Spleen (tissue), 11 donors: ENCODE measurements around the gene TAF11L12. TPM values are rescaled to one million over a fixed set of nuclear protein-coding genes. Genes with fewer than 3 reads are reported as not detected.
"Not testable (repeated sequence)": the region's sequence is repeated elsewhere in the genome, so short reads cannot be mapped to it uniquely, and the experiment has no call there.

Experiments
- DNase-seq: peaks from one replicate; pipeline ENCODE4 v3.0.0-alpha.2; 2020
- H3K27ac ChIP-seq, 8 donors: fragments of 200-600 bp; sonication (generic) in 7 of 8; 1 replicate in 4 of 8; 2 replicates in 4 of 8; pipeline versions ENCODE4 v1.5.0 to v1.8.0; 2016 to 2021; ENCODE audit warnings: inconsistent platforms in 4 of 8, mild to moderate bottlenecking in 4 of 8, moderate library complexity in 1 of 8
- H3K27me3 ChIP-seq, 7 donors: fragments of 200-600 bp; sonication (generic) in 6 of 7; replicated peaks in 1 of 7; 1 replicate in 4 of 7; 2 replicates in 3 of 7; pipeline versions ENCODE4 v1.5.0 to v1.8.0; 2016 to 2021; ENCODE audit warnings: inconsistent platforms in 3 of 7, mild to moderate bottlenecking in 1 of 7
- H3K36me3 ChIP-seq, 6 donors: fragments of 200-600 bp; sonication (generic) in 5 of 6; 1 replicate in 4 of 6; 2 replicates in 2 of 6; pipeline versions ENCODE4 v1.5.0 to v1.8.0; 2016 to 2021; ENCODE audit warnings: inconsistent platforms in 2 of 6
- H3K4me1 ChIP-seq, 6 donors: fragments of 200-600 bp; sonication (generic) in 5 of 6; 1 replicate in 3 of 6; 2 replicates in 3 of 6; pipeline versions ENCODE4 v1.5.0 to v1.8.0; 2016 to 2021; ENCODE audit warnings: inconsistent platforms in 3 of 6
- H3K4me3 ChIP-seq, 8 donors: fragments of 200-600 bp; sonication (generic) in 7 of 8; 1 replicate in 4 of 8; 2 replicates in 4 of 8; pipeline versions ENCODE4 v1.5.0 to v1.8.0; 2016 to 2021; ENCODE audit warnings: inconsistent platforms in 4 of 8, mild to moderate bottlenecking in 4 of 8, moderate library complexity in 2 of 8
- H3K9me3 ChIP-seq, 8 donors: fragments of 200-600 bp; sonication (generic) in 7 of 8; 1 replicate in 4 of 8; 2 replicates in 4 of 8; pipeline versions ENCODE4 v1.5.0 to v1.8.0; 2016 to 2021; ENCODE audit warnings: inconsistent platforms in 4 of 8
- CTCF ChIP-seq, 11 experiments: fragments of 200-600 bp in 7 of 11; fragments of 450-650 bp in 4 of 11; sonication (generic) in 4 of 11; IDR thresholded peaks in 8 of 11; conservative IDR thresholded peaks in 3 of 11; 1 replicate in 7 of 11; 2 replicates in 4 of 11; pipeline versions ENCODE4 v1.4.0 to v1.8.0; 2016 to 2021; ENCODE audit warnings: antibody characterized with exemption in 11 of 11, inconsistent platforms in 4 of 11, mild to moderate bottlenecking in 1 of 11
- POLR2A ChIP-seq, 3 donors: fragments of 450-650 bp; IDR thresholded peaks; one replicate each; pipeline ENCODE4 v1.5.1; 2017; ENCODE audit warnings: antibody characterized with exemption in 3 of 3, mild to moderate bottlenecking in 1 of 3
- POLR2AphosphoS5 ChIP-seq, 3 donors: sonication (generic); formaldehyde crosslinking; IDR thresholded peaks; one replicate each; pipeline ENCODE4 v1.5.1; 2017; ENCODE audit warnings: antibody characterized with exemption in 3 of 3
- WGBS, 5 donors: extraction: QIAGEN DNeasy Blood & Tissue Kit in 3 of 5; methylation state at CpG; one replicate each; pipeline versions ENCODE4 v1.1.5 to v1.1.7; 2013 to 2018; 5-methylcytosine and 5-hydroxymethylcytosine counted together
- intact Hi-C: fragments of 100-400 bp; cut with DNase I; formaldehyde crosslinking; loops from one replicate; pipeline ENCODE4 v1.15.0; 2023; ENCODE audit warnings: low total_unique reads
- polyA plus RNA-seq, 3 donors: library from polyadenylated mRNA; stranded (reverse); fragments of 200-250 nt; gene quantifications; one replicate each; pipeline ENCODE4 v1.2.1, GENCODE V29; 2013
- small RNA-seq, 4 donors: library from RNA; depleted of rRNA; stranded (forward); fragments of <200 nt; gene quantifications; one replicate each; pipeline ENCODE3, GENCODE V24; 2016
- total RNA-seq, 7 donors: library from RNA; depleted of rRNA in 3 of 7; stranded (reverse); fragments of >200 nt in 3 of 7; fragmentation: NEBNext Ultra II Directional in 4 of 7; extraction: Animal tissue kit (Norgen Biotek cat#: 25700) in 4 of 7; gene quantifications; one replicate each; pipeline versions ENCODE4 v1.1.0 to v1.2.1, GENCODE V29; 2016 to 2021
- donor health status: healthy with polysubstance abuse.
- donor health status: DM: no; HTN: no; CAD: no; lungs with moderate emphysema.
- donor health status: DM: no; HTN: no; CAD: no.
- donor health status: Bipolar disorder and iron deficiency.
- donor health status: healthy.
- donor health status: DM: no; HTN: no; CAD: no.
- donor health status: DM: yes; HTN: yes; CAD: no.

The TAF11L12 gene
- total and polyA plus RNA-seq, 10 donors, result not detected

GRCh38 chr5:17634160-17634559 is 24.0 kb downstream of the TAF11L12 start, which contains the start of gene TAF11L14:
Gene TAF11L14, plus strand, starts transcription at chr5:17634460.
- WGBS, 5 donors, result 83 to 94% (median 92%) methylated on average over 4 to 5 of the region's 5 CpGs
- H3K36me3 ChIP-seq, result no peaks in the 10 kb centered on the region

GRCh38 chr5:17649232-17649631 is 39.0 kb downstream of the TAF11L12 start:
- H3K9me3 ChIP-seq, H3K27me3 ChIP-seq, H3K4me3 ChIP-seq, H3K36me3 ChIP-seq, H3K27ac ChIP-seq, H3K4me1 ChIP-seq, intact Hi-C loops, DNase-seq: not testable (repeated sequence)
- WGBS, 5 donors, result 89 to 94% (median 93%) methylated on average over 5 to 10 of the region's 10 CpGs

More at GRCh38 chr5:17634160-17634559, 24.0 kb downstream of the TAF11L12 start, which contains the start of gene TAF11L14:
- Histone ChIP-seq H3K9me3 (no peaks in the 10 kb centered on the region), H3K27ac (no peak within 1 kb of the TSS), H3K4me3 (no peak within 1 kb of the TSS), H3K4me1 (no peaks in the 10 kb centered on the region), H3K27me3 (no peaks in the 10 kb centered on the region)
- intact Hi-C loops, result no loop called here
- no peak for DNase-seq
- TF ChIP-seq POLR2AphosphoS5 (IDR thresholded peaks at IDR 0.05) (no peak), CTCF (IDR thresholded peaks at IDR 0.05 in 8 of 11, conservative IDR thresholded peaks at IDR 0.05 in 3 of 11) (no peak), POLR2A (IDR thresholded peaks at IDR 0.05) (no peak)

DNA sequence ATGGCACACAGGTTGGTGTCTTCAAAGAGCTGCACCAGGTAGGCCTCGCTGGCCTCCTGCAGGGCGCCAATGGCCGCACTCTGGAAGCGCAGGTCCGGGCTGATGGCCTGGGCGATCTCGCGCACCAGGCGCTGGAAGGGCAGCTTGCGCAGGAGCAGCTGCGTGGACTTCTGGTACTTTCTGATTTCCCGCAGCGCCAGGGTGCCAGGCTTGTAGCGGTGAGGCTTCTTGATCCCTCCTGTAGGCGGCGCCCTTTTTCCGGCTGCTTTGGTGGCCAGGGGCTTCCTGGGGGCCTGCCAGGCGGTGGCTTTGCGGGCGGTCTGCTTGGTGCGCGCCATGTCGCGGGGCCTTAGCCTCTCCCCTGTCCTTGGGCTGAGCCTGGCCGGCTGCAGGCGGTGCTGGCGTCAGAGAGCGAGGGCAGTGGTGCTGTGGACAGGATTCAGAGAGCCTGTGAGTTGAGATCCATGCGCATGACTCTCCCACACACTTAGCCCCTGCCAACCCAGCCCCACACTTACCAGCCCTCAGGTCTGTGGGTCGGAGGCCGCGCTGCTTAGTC is 45.1 kb downstream of the TAF11L12 start:
- intact Hi-C loops, H3K27ac ChIP-seq, H3K4me1 ChIP-seq, H3K27me3 ChIP-seq, H3K36me3 ChIP-seq, H3K4me3 ChIP-seq, DNase-seq: not testable (repeated sequence)
- H3K9me3 ChIP-seq, result peaks cover 0 to 22% (median under 1%) of the 10 kb centered on the region in 8 donors
- 95 to 98% (median 96%) methylated on average over 21 to 32 of the region's 32 CpGs; no CpG with 5 or more reads in 1 of the 5 donors for WGBS, 5 donors

DNA sequence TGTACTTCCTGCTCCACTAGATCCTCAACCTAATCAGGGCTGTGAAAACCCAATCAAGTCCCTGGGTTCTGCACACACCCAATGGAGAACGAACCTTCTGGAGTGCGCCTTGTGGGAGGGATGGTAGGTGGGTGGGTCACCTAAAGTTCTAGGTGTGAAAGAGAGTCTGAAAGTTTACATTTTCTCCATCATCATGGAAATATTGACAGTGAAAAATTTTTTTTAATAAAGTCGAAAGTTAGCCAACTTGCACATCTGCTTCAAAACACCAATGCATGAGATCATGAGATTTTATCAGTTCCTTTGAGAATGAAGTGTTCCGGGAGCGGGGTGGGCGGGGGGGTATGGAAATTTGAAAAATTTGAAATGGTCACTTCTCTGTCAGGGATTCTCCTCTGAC is 45.7 kb downstream of the TAF11L12 start:
- TF ChIP-seq POLR2A (IDR thresholded peaks at IDR 0.05) (no peak), POLR2AphosphoS5 (IDR thresholded peaks at IDR 0.05) (no peak), CTCF (IDR thresholded peaks at IDR 0.05 in 8 of 11, conservative IDR thresholded peaks at IDR 0.05 in 3 of 11) (no peak)
- Histone ChIP-seq H3K4me3 (no peak overlapping the region), H3K36me3 (no peaks in the 10 kb centered on the region), H3K27me3 (no peaks in the 10 kb centered on the region), H3K4me1 (no peaks in the 10 kb centered on the region), H3K27ac (no peak overlapping the region), H3K9me3 (peaks cover 0 to 27% (median 5%) of the 10 kb centered on the region in 8 donors)
- no peak for DNase-seq
- intact Hi-C loops, result no loop called here
- WGBS, 5 donors, result 61 to 77% (median 73%) methylated on average over 6 of the region's 6 CpGs

Small RNAs within 50 kb of the gene (small RNA-seq; reads per million reads assigned to genes)
- gene AC233724.1 (0 reads per million in 4 donors), gene AC233724.2 (0 reads per million in 4 donors), gene AC233724.3 (0 reads per million in 4 donors), gene AC233724.4 (0 reads per million in 4 donors), gene AC233724.6 (0 reads per million in 4 donors), gene AC233724.7 (0 reads per million in 4 donors)

Other genes starting within 250 kb of the TAF11L12 start
- gene TAF11L2, start 112.2 kb upstream of the TAF11L12 start, total RNA-seq, result not detected
- not detected for gene TAF11L2, start 112.2 kb upstream of the TAF11L12 start, polyA plus RNA-seq
- not detected for gene TAF11L3, start 92.0 kb upstream of the TAF11L12 start, total RNA-seq
- not detected for gene TAF11L3, start 92.0 kb upstream of the TAF11L12 start, polyA plus RNA-seq
- not detected for gene TAF11L4, start 88.6 kb upstream of the TAF11L12 start, total RNA-seq
- not detected for gene TAF11L4, start 88.6 kb upstream of the TAF11L12 start, polyA plus RNA-seq
- gene TAF11L5, start 85.2 kb upstream of the TAF11L12 start, total RNA-seq, result not detected
- gene TAF11L5, start 85.2 kb upstream of the TAF11L12 start, polyA plus RNA-seq, result not detected
- not detected for gene TAF11L6, start 81.7 kb upstream of the TAF11L12 start, total RNA-seq
- gene TAF11L6, start 81.7 kb upstream of the TAF11L12 start, polyA plus RNA-seq, result not detected
- not detected for gene TAF11L7, start 24.6 kb upstream of the TAF11L12 start, total RNA-seq
- gene TAF11L7, start 24.6 kb upstream of the TAF11L12 start, polyA plus RNA-seq, result not detected
- gene TAF11L8, start 19.4 kb upstream of the TAF11L12 start, total RNA-seq, result not detected
- not detected for gene TAF11L8, start 19.4 kb upstream of the TAF11L12 start, polyA plus RNA-seq
- gene TAF11L9, start 16.0 kb upstream of the TAF11L12 start, total RNA-seq, result not detected
- not detected for gene TAF11L9, start 16.0 kb upstream of the TAF11L12 start, polyA plus RNA-seq
- not detected for gene TAF11L10, start 12.6 kb upstream of the TAF11L12 start, total RNA-seq
- gene TAF11L10, start 12.6 kb upstream of the TAF11L12 start, polyA plus RNA-seq, result not detected
- gene TAF11L11, start 6.2 kb upstream of the TAF11L12 start, total RNA-seq, result not detected
- gene TAF11L11, start 6.2 kb upstream of the TAF11L12 start, polyA plus RNA-seq, result not detected
- gene TAF11L13, start 21.7 kb downstream of the TAF11L12 start, total RNA-seq, result not detected
- not detected for gene TAF11L13, start 21.7 kb downstream of the TAF11L12 start, polyA plus RNA-seq
- gene TAF11L14, start 24.1 kb downstream of the TAF11L12 start, total RNA-seq, result not detected
- not detected for gene TAF11L14, start 24.1 kb downstream of the TAF11L12 start, polyA plus RNA-seq